ENCODE measurements around the gene ADGRG3.

- TF ChIP-seq CTCF (tag by site-specific recombination; IDR thresholded peaks at IDR 0.05) (no peak), KLF1 (tag by site-specific recombination; IDR thresholded peaks at IDR 0.05) (no peak), OSR2 (tag by site-specific recombination; IDR thresholded peaks at IDR 0.05) (no peak), PBX3 (CRISPR knock-in tag; IDR thresholded peaks at IDR 0.05) (no peak)
Observed at GRCh38 chr16:57726433-57726947, 58.4 kb downstream of the ADGRG3 start.
